ENCODE measurements around the gene RINT1.
"Not testable (repeated sequence)": the region's sequence is repeated elsewhere in the genome, so short reads cannot be mapped to it uniquely, and the experiment has no call there.

RINT1 gene

DNA sequence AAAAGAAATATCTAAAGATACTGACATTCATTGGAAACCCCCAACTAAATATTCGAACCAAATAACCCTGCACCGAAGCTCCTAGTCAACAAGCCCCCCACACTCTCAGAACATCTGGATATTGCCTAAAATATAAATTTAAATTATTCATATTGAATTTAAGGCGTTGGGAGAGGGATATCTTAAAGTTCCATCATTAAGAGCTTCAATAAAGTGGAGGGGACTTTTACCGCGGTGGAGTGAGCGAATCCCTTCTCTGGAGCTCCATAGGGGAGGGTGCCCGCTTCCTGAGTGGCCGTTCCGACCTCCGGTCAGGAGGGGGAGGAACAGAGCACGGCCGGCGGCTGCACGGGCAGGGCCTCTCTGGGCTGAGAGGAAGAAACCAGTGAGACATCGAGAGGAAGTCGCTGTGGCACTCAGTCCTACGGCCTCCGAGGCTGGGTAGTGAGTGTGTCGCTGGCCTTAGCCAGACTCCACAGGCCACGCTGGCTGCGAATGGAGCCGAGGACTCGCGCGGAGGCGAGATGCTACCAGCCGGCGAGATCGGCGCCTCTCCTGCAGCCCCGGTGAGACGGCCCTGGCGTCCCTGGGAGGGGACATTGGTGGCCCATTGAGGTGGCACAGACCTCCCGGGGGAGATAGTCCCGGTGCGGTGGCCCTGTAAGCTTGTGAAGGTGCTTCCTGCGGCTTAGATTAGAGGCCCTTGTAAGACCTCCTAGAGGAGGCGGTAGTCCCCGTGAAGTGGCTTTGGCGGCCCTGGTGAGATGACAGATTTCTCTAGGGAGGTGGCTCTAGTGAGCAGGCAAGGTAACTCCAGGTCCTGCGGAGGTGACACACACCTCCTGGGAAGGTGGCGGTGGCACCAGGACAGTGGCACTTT is at the start of gene RINT1:
TSS of gene RINT1 (plus strand) at position 410 of the 880 bp plus-strand sequence. CDS start at position 525, 115 bp downstream.
- peak; percentile 76 to 78 for DNase-seq (ENCODE audit: low read depth in 2 of 2)

DNA sequence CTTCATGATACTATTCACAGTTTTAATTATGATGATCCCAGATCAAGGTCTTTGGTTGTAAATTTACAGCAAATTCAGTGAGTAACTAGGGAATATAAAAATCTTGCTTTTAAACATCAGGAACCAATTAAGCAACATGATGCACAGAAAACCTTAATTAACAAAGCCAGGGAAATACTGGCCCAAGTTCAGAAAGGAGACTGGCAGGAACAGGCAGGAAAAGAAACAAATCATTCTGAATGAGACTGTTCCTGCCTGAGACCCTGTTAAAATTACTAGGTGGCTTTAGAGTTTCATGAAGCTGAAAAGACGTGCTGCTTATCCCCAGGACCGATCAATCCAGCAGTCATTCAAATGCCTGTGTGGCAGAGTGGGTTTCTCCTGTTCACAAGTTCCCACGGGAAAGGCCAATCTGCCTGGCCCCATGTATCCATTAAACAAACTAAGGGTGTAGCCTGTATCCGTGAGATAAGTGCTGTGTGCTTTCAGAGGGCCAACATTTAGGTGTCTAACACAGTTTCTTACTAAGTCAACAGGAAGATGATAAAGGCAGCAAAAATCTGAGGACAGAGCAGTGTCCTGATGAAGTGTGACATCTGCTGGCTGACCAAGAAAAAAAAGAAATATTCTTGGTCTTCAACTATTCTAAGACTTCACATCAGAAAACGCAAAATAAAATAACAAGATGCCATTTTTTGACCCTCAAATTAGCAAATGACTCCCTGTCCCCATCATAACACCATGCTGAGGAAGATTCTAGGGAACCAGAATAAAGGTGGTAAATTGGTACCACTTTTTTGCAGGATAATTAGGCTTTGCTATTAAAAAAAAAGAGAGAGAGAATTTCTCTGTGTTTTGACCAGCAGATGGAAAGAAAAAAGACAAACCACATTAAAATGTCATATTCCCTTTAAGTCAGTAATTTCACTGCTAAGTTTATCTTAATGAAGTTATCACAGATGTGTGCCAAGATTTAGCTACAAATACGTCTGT is 44.1 kb upstream of the RINT1 start:
- peak; percentile 63 to 69 for DNase-seq (ENCODE audit: low read depth in 2 of 2)

DNA sequence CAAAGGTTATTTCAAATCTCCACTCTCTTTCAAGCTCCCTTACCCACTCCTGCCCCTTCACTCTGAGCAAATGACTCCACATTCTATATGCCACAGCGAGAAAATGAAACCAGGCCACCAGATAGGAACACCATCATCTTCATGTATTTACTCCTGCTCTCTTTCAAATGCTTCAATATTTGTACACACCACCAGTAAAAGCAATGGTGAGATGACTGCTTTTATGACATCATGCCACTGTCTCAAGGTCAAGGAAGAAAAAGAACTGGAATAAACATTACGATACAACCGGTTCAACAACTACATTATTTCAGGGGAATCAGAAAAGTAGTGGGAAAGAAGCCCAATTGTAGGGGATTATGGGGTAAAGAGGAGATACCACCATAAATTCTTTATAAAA is 42.6 kb upstream of the RINT1 start:
- no peak for DNase-seq (ENCODE audit: low read depth in 2 of 2)

DNA sequence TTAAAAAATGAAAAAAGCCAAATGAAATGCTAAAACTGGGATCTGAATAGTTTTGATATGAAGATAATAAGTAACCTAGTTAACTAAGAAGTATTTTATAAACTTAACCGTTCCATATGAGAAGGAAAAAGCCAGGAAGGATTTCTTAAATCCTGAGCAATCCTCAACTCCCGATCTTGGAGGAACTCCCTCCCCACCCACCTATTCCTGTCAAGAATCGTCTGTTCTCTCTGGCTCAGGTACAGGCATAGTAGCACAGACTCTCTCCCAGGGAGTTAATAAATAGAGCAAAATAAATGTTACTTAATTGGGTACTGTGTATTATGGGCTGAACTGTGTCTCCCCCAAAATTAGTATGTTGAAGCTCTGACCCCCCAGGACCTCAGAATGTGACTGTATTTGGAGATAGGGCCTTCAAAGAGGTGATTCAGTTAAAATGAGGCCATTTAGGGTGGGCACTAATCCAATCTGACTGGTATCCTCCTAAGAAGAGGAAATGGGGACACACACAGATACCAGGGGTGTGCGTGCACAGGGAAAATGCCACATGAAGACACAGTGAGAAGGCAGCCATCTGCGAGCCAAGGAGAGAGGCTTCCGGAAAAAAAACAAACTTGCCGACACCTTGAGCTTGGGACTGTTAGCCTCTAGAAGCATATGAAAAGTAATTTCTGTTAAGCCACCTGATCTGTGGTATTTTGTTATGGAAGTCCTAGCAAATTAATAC is 38.6 kb upstream of the RINT1 start:
- DNase-seq (ENCODE audit: low read depth in 2 of 2), result no peak

DNA sequence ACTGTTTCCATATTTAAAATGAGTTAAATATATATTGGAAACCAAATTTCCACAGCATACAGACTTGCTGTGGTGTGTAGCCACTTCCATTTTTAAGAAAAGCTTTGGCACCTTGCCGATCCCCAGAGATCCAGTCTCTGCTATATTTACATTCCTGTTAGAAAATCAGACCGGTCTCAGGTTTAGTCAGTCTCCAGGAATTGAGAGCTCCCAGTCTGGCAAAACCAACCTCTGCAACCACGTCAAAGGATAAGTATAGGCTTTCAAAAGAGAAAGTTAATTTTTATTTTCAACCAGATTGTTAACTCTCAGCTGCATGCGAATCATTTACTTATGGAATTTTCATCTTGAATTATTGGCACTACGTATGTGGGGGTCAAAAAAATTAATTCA is 38.1 kb upstream of the RINT1 start:
- peak; percentile 75 to 78 for DNase-seq (ENCODE audit: low read depth in 2 of 2)

DNA sequence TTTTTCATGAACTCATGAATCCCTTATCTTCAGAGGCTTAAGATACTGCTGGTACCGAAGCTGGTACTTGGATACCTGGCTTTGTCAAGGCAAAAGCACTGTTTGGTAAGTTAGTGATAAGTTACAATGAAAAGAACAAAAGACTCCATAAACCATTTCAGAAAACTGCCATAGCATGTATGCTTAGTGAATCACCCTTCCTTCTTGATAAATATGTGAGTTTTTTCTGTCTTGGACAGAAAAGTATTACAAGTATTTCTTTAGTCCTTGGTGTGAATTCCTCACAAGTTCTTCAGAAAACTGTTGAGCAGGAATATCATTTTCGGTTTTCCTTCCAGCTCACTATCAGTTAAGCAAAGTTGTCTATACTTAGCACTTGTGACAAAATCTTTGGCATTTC is 35.5 kb upstream of the RINT1 start:
- DNase-seq (ENCODE audit: low read depth in 2 of 2), result peak; percentile 40 to 42

DNA sequence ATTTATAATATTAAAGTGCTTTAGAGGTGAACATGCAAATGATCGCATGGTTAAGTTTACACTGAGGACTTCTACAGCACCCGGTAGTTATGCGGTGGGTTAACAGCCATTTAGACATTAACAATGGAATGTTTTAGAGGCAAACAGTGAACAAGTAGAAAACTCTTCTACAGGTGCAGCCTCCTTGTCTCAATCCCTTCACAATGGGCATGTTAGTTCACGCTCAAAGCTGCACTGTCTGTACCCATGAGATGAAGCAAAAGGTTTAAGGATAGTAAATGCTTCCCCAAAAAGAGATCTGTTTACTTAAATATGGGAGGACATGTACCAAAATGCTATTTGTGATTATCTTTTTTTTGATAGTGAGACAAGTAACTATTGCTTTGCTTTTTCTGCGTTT is 35.0 kb upstream of the RINT1 start:
- DNase-seq (ENCODE audit: low read depth in 2 of 2), result no peak

DNA sequence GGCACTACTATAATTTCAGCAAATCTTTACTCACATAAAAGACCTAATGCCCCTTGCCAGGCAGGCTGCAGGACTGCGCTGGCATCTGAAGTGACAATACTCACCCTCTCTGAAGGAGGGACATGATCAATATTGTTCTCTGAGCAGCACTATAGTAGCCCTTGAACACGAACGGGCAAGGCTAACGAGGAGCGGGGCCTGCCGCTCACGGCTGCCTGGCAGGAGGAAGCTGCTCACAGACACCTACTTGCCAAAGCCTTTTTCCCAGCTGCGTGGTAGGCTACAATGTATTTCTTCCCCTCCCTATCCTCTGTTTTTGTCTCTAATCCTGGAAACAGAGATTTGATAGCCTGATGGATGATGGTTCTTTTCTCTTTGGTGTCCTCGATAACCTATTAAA is 29.8 kb upstream of the RINT1 start:
- DNase-seq (ENCODE audit: low read depth in 2 of 2), result no peak

DNA sequence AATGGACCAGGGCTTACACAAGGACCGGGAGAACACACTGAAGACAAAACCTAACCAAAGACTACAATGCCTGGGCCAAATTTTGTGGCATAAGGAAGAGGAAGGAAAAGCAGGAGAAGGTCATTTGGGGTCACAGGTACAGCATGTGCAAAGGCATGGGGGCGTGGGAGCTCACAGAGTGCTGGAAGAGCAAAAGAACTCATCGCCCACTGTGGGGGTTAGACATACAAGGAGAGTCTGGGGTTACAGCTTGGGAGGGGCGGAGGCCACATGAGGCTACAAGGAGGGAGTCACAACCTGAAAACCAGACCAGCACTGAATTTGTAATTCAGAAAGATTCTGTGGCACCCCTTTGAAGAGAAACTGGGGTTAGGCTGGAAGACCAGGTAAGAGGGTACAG is 19.6 kb upstream of the RINT1 start:
- DNase-seq (ENCODE audit: low read depth in 2 of 2), result no peak

DNA sequence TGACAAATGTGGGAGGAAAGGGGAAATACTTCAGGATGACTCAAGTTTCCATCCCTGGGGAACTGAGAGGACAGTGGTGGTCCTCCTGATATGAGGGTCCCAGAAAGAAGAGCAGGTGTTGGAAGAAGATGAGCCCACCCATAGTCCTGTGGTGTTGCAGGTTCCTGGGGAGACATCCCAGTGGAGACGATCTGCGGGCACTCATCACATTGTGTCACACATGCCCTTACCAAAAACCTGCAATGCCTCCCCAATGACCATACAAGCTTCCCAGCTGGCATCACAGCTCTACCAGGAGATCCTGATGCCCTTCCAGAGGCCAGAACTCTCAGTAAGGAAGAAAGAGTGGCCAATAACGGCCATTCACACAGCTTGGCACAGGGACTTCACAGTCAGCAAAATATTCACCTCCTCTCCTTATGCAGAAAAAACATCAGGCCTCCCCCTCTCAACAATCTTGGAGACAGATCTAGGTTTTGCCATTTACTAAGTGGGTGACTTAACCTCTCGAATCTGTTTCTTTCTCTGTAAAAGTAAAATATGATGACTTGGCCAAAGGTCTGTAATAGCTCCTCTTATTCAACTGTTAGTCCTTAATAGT is 19.0 kb upstream of the RINT1 start:
- DNase-seq (ENCODE audit: low read depth in 2 of 2), result no peak

DNA sequence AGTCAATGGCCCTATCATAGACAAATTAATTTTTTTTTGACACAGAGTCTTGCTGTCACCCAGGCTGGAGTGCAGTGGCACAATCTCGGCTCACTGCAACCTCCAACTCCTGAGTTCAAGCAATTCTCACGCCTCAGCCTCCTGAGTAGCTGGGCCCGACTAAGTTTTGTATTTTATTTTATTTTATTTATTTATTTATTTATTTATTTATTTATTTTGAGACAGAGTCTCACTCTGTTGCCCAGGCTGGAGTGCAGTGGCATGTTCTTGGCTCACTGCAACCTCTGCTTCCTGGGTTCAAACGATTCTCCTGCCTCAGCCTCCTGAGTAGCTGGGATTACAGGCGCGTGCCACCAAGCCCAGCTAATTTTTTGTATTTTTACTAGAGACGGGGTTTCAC is 16.4 kb upstream of the RINT1 start:
- not testable (repeated sequence) for DNase-seq (ENCODE audit: low read depth in 2 of 2)

DNA sequence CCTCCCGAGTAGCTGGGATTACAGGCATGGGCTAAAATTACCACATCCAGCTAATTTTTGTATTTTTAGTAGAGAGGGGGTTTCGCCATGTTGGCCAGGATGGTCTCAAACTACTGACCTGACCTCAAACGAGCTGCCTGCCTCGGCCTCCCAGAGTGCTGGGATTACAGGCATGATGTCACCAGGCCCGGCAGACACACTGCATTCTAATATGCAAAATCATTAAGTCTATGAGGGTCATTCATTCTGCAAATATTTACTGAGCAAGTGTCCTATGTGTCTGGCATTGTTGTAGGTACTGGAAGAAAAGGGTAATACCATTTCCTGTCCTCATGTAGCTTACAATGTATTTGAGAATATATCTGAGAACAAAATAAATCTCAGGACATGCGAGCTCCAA is 12.6 kb upstream of the RINT1 start:
- DNase-seq (ENCODE audit: low read depth in 2 of 2), result no peak

DNA sequence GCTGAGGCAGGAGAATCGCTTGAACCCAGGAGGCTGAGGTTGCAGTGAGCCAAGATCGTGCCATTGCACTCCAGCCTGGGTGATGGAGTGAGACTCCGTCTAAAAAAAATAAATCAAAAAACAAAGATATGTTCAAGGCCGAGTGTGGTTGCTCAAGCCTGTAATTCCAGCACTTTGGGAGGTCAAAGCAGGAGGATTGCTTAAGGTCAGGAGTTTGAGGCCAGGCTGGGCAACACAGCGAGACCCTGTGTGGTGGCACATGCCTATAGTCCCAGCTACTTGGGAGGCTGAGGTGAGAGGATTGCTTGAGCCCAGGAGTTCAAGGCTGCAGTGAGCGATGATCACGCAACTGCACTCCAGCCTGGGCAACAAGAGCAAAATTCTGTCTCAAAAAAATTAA is 11.4 kb upstream of the RINT1 start:
- not testable (repeated sequence) for DNase-seq (ENCODE audit: low read depth in 2 of 2)

DNA sequence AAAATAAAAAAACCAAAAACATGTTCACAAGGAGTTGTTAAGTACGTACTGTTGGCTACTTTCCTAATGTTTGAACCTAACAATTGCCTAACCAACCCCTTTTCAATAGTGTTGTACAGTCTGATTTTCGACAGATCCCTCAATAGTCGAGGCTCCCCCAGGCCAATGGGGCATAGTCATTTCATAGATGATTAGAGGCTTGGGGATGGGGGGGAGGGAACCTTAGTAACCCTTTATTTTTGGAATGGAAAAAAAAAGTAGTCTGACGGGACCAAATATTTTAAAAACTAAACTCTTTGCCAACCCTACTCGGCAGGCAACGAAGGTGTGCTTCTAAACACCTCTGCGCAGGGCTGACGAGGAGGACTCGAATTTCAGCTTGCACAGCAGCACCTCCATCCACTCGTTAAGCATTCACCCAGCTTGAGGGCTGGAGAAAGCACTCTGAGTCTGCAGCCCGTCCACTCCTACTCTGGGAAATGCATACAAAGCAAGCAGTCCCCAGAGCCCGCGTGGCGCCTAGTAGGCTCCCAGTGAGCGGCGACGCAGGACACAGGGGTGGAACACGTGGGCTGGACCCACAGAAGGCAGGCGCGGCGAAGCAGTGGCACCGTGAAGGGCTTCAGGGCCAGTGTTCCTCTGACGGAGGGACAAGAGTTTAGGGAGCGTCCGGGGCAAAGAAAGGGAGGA is 10.8 kb upstream of the RINT1 start:
- peak in 1 of 2 experiments; percentile 4 for DNase-seq (ENCODE audit: low read depth in 2 of 2)

DNA sequence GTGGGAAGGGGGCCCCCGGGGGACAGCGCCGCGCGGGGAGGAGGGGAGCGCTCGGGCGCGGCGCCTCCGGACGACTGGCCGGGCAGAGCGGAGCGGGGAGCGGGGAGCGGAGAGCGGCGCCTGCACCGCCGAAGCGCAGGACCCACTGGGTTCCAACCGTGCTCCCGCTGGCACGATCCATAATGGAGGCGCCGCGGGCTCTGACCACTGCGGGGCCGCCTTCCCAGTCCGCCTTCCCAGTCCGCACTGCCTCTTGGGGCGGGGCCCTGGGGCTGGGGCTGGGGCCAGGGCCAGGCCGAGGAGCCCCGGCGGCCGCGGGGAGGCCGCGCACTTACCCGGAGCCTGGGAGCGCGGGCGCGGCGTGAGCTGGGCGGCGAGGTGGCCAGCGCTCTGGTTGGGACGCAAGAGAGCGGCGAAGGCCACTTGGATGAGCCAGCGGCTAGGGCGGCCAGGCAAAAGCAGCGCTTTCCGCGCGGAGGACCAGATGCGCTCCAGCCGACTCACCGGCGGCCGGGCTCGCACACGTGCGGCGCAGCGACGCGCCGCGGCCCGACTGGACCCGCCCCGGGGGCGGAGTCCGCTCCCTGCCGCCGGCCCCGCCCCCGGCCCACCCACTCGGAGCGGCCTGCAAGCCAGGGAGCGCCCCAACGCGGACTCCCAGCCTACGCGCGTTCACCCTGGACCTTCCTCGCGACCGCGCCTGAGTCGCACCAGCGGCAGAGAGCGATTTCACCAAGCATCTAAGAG is 10.1 kb upstream of the RINT1 start, which contains the start of gene PUS7:
TSS of gene PUS7 (minus strand) at position 555 of the 747 bp plus-strand sequence. CDS start 13,759 bp downstream, outside the sequence.
- peak; percentile 77 to 79 for DNase-seq (ENCODE audit: low read depth in 2 of 2)

DNA sequence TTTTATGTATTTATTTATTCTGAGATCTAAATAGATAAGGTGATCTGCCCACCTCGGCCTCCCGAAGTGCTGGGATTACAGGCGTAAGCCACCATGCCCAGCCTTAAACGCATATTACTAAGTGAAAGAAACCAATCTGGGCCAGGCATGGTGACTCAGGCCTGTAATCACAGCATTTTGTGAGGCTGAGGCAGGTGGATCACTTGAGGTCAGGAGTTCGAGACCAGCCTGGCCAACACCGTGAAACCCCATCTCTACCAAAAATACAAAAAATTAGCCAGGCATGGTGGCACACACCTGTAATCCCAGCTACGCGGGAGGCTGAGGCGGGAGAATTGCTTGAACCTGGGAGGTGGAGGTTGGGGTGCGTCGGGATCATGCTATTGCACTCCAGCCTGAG is 7.6 kb upstream of the RINT1 start:
- not testable (repeated sequence) for DNase-seq (ENCODE audit: low read depth in 2 of 2)

DNA sequence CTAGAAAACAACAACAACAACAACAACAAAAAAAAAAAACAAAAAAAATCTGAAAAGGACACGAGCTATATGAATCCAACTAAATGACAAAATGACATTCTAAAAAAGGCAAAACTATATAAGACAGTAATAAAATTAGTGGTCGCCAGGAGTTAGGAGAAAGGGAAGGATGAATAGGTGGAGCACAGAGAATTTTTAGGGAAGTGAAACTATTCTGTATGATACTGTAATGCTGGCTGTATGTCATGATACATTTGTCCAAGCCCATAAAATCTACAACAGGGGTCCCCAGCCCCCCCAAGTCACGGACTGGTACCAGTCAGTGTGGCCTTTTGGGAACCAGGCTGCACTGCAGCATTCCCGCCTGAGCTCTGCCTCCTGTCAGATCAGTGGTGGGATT is 7.2 kb upstream of the RINT1 start:
- DNase-seq (ENCODE audit: low read depth in 2 of 2), result no peak

DNA sequence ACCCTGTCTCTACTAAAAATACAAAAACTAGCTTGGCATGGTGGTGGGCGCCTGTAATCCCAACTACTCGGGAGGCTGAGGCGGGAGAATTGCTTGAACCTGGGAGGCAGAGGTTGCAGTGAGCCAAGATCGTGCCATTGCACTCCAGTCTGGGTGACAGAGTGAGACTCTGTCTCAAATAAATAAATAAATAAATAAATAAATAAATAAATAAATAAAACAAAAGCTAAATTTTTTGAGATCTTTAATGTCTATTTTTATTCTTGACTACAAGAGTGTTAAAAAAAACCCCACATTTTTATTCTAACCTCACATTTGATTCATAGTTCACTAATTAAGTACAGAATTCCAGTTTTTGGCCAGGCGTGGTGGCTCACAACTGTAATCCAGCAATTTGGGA is 4.3 kb upstream of the RINT1 start:
- DNase-seq (ENCODE audit: low read depth in 2 of 2), result not testable (repeated sequence)

DNA sequence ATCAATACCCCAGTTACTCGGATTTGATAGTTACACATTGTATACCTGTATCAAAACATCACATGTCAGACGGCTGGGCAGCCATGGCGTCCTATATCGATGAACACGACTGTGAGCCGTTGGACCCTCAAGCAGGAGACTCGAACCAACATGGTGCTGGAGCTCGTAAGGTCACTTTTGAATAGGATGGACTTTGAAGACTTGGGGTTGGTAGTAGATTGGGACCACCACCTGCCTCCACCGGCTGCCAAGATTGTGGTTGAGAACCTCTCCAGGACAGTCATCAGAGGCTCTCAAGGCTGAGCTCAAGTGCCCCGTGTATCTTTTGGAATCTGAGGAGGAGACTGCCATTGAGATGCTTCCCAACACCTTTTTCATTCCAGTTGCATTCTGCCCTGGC is 1.9 kb upstream of the RINT1 start:
- DNase-seq (ENCODE audit: low read depth in 2 of 2), result no peak

DNA sequence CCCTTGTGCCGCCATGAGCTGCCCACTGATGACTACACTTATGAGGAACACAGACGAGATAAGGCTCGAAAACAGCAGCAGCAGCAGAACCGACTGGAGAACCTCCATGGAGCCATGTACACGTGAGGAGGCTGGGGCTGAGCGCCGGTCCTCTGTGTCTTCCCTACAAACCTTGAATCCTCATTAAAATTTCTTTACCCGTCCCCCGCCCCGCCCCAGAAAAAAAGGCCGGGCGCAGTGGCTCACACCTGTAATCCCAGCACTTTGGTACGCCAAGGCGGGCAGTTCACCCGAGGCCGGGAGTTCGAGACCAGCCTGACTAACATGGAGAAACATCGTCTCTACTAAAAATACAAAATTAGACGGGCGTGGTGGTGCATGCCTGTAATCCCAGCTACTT is 1.5 kb upstream of the RINT1 start:
- no peak for DNase-seq (ENCODE audit: low read depth in 2 of 2)
